SK-N-MC (cell line): ENCODE measurements around the gene RBM19.

Experiments
- EZH2 ChIP-seq: fragments of 200-600 bp; sonication (generic); IDR thresholded peaks from one replicate; pipeline ENCODE4 v1.6.1; 2017; ENCODE audit warnings: antibody characterized with exemption
- POLR2AphosphoS5 ChIP-seq: IDR thresholded peaks from 2 replicates; pipeline ENCODE4 v1.6.1; 2012; ENCODE audit warnings: mild to moderate bottlenecking, low read depth, low read length, borderline replicate concordance

DNA sequence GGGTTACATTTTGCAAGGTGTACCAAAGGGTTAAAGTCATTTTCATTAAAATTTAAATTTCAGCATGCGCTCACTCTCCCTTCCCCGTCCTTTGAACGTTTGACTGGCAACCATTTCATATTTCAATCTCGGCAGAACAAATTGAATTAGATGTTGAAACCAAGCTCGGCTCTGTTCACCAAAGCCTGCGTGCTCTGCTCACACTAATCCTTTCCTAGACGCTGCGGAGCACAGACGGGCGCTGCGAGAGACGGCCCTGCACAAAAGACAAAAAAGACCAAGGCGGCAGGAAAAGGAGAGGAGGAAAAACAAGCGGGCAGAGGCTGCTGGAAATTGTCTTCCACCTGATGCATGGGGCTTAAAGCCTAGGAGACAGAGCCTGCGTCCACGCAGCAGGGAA lies 149.3 kb downstream of the RBM19 start:
- no peak for TF ChIP-seq POLR2AphosphoS5
- TF ChIP-seq EZH2, result no peak
